Fibroblast of lung (primary cell): ENCODE results near the gene AMOTL2. TPM values are rescaled to one million over a fixed set of nuclear protein-coding genes. Genes with fewer than 3 reads are reported as not detected.

ENCODE experiments used
- DNase-seq, 2 donors: peaks; one replicate each; pipeline versions ENCODE4 v3.0.0 to v3.0.0-alpha.2; 2010; ENCODE audit warnings: low read depth in 2 of 2
- H2AFZ ChIP-seq: 2 replicates; pipeline ENCODE4 v1.5.1; 2012; ENCODE audit warnings: low read length, control low read depth, inconsistent platforms
- H3K27ac ChIP-seq: 2 replicates; pipeline ENCODE4 v1.5.1; 2011; ENCODE audit warnings: low read length, control low read depth; ENCODE audit not compliant: insufficient read depth
- H3K27me3 ChIP-seq: 2 replicates; pipeline ENCODE4 v1.5.1; 2011; ENCODE audit warnings: mild to moderate bottlenecking, low read length; ENCODE audit not compliant: control insufficient read depth, insufficient read depth
- H3K36me3 ChIP-seq: 2 replicates; pipeline ENCODE4 v1.5.1; 2011; ENCODE audit warnings: low read length; ENCODE audit not compliant: control insufficient read depth, insufficient read depth
- H3K4me1 ChIP-seq: 2 replicates; pipeline ENCODE4 v1.5.1; 2011; ENCODE audit warnings: low read length; ENCODE audit not compliant: control insufficient read depth, insufficient read depth; ENCODE audit errors: extremely low read depth
- H3K4me2 ChIP-seq: 2 replicates; pipeline ENCODE4 v1.5.1; 2011; ENCODE audit warnings: low read length, control low read depth; ENCODE audit not compliant: insufficient read depth; ENCODE audit errors: extremely low read depth
- H3K4me3 ChIP-seq, 4 experiments: fragments of 200-600 bp in 1 of 4; sonication (generic) in 1 of 4; replicated peaks in 1 of 4; 2 replicates each; pipeline ENCODE4 v1.5.1; 2011 to 2016; ENCODE audit warnings: low read length in 4 of 4, low read depth in 3 of 4, mild to moderate bottlenecking in 3 of 4, control low read depth in 2 of 4, inconsistent platforms in 1 of 4, mixed read lengths in 1 of 4; ENCODE audit not compliant: insufficient read depth in 1 of 4; ENCODE audit errors: control extremely low read depth in 1 of 4
- H3K79me2 ChIP-seq: 2 replicates; pipeline ENCODE4 v1.5.1; 2012; ENCODE audit warnings: mild to moderate bottlenecking, low read length, inconsistent platforms; ENCODE audit not compliant: control insufficient read depth, insufficient read depth
- H3K9ac ChIP-seq: 2 replicates; pipeline ENCODE4 v1.5.1; 2011; ENCODE audit warnings: mild to moderate bottlenecking, low read length, control low read depth; ENCODE audit not compliant: insufficient read depth
- H3K9me3 ChIP-seq: 2 replicates; pipeline ENCODE4 v1.5.1; 2012; ENCODE audit warnings: low read depth, low read length; ENCODE audit not compliant: control insufficient read depth, insufficient read depth
- H4K20me1 ChIP-seq: 2 replicates; pipeline ENCODE4 v1.5.1; 2011; ENCODE audit warnings: low read length; ENCODE audit not compliant: control insufficient read depth, insufficient read depth; ENCODE audit errors: extremely low read depth
- CTCF ChIP-seq, 2 donors: IDR thresholded peaks in 1 of 2; conservative IDR thresholded peaks in 1 of 2; 1 replicate in 1 of 2; 2 replicates in 1 of 2; pipeline ENCODE4 v1.5.1; 2011 to 2012; ENCODE audit warnings: low read length in 2 of 2, control low read depth in 1 of 2, inconsistent platforms in 1 of 2, low read depth in 1 of 2, mild to moderate bottlenecking in 1 of 2
- EZH2 ChIP-seq: IDR thresholded peaks from 2 replicates; pipeline ENCODE4 v1.5.1; 2012; ENCODE audit warnings: low read length, control low read depth, mild to moderate bottlenecking; ENCODE audit errors: missing control alignments
- polyA plus RNA-seq, 2 donors: library from polyadenylated mRNA; depleted of rRNA in 1 of 2; stranded (reverse) in 1 of 2; unstranded in 1 of 2; fragments of >200 nt; gene quantifications; 2 replicates each; pipeline ENCODE4 v1.2.1, GENCODE V29; 2011 to 2012; ENCODE audit warnings: missing spikeins in 1 of 2
- total RNA-seq: library from RNA; depleted of rRNA; stranded (reverse); fragments of >200 nt; gene quantifications from 2 replicates; pipeline ENCODE4 v1.2.1, GENCODE V29; 2014

AMOTL2 gene
- total and polyA plus RNA-seq, 2 donors (not counting 1 experiment from before 2014, with no cell fraction given): 74.6 to 97.0 TPM

- H3K4me3 ChIP-seq: no peak overlapping the region
- H3K9ac ChIP-seq: no peak overlapping the region
- H3K27ac ChIP-seq: no peak overlapping the region
- no peaks in the 10 kb centered on the region for H4K20me1 ChIP-seq
- H3K27me3 ChIP-seq: no peaks in the 10 kb centered on the region
- H2AFZ ChIP-seq: no peak overlapping the region
- no peaks in the 10 kb centered on the region for H3K79me2 ChIP-seq
- no peak overlapping the region for H3K4me2 ChIP-seq
- no peaks in the 10 kb centered on the region for H3K36me3 ChIP-seq
- peaks cover 7% of the 10 kb centered on the region for H3K4me1 ChIP-seq
- DNase-seq: no peak
- TF ChIP-seq CTCF (conservative IDR thresholded peaks at IDR 0.05 in 1 of 2, IDR thresholded peaks at IDR 0.05 in 1 of 2; ENCODE audit: low read depth in 1 of 2, low read length in 2 of 2) (no peak), EZH2 (no peak)
- H3K9me3 ChIP-seq: no peaks in the 10 kb centered on the region
Observed at GRCh38 chr3:134346744-134347143, 27.5 kb downstream of the AMOTL2 start.

- Histone ChIP-seq H3K27ac (no peak overlapping the region), H3K9me3 (no peaks in the 10 kb centered on the region), H3K9ac (no peak overlapping the region), H3K27me3 (no peaks in the 10 kb centered on the region), H3K4me2 (no peak overlapping the region), H3K4me3 (no peak overlapping the region), H4K20me1 (no peaks in the 10 kb centered on the region), H3K79me2 (no peaks in the 10 kb centered on the region), H3K36me3 (no peaks in the 10 kb centered on the region), H2AFZ (no peak overlapping the region), H3K4me1 (peaks cover 9% of the 10 kb centered on the region)
- no peak for TF ChIP-seq CTCF (conservative IDR thresholded peaks at IDR 0.05 in 1 of 2, IDR thresholded peaks at IDR 0.05 in 1 of 2; ENCODE audit: low read depth in 1 of 2, low read length in 2 of 2)
- TF ChIP-seq EZH2: no peak
- DNase-seq: no peak
Observed at GRCh38 chr3:134345202-134345601, 29.0 kb downstream of the AMOTL2 start.

- Histone ChIP-seq H3K27ac (no peak overlapping the region), H3K9me3 (no peaks in the 10 kb centered on the region), H3K36me3 (no peaks in the 10 kb centered on the region), H3K4me2 (no peak overlapping the region), H3K27me3 (no peaks in the 10 kb centered on the region), H3K4me1 (peaks cover 9% of the 10 kb centered on the region), H3K9ac (no peak overlapping the region), H4K20me1 (no peaks in the 10 kb centered on the region), H3K79me2 (no peaks in the 10 kb centered on the region), H3K4me3 (no peak overlapping the region), H2AFZ (no peak overlapping the region)
- TF ChIP-seq EZH2 (no peak), CTCF (conservative IDR thresholded peaks at IDR 0.05 in 1 of 2, IDR thresholded peaks at IDR 0.05 in 1 of 2; ENCODE audit: low read depth in 1 of 2, low read length in 2 of 2) (no peak)
- DNase-seq: no peak
Observed at GRCh38 chr3:134344560-134344959, 29.7 kb downstream of the AMOTL2 start.
